Measurements from ENCODE around the gene RPL13. TPM values are rescaled to one million over a fixed set of nuclear protein-coding genes. Genes with fewer than 3 reads are reported as not detected.

Gene RPL13
- total and polyA plus RNA-seq, 2 of the 4 experiments (the other 2 are of a cell fraction), result 2,098 to 3,527 TPM

GRCh38 chr16:89599451-89599858 lies 39.0 kb downstream of the RPL13 start:
- no peak for TF ChIP-seq MAFK (IDR thresholded peaks at IDR 0.05; ENCODE audit: low read depth, low read length)
- TF ChIP-seq POLR2A (IDR thresholded peaks at IDR 0.05; ENCODE audit: low read depth, low read length), result no peak
- TF ChIP-seq MXI1 (IDR thresholded peaks at IDR 0.05; ENCODE audit: borderline replicate concordance, low read depth, low read length), result no peak
- TF ChIP-seq SMC3 (IDR thresholded peaks at IDR 0.05; ENCODE audit: low read depth, low read length), result no peak
- TF ChIP-seq RAD21 (IDR thresholded peaks at IDR 0.05; ENCODE audit: low read length), result peak; percentile 29; the same call in 1 of the 2 replicates
- TF ChIP-seq CEBPB (IDR thresholded peaks at IDR 0.05; ENCODE audit: low read depth, low read length), result no peak
- TF ChIP-seq USF2 (IDR thresholded peaks at IDR 0.05; ENCODE audit: low read depth, low read length), result no peak
- TF ChIP-seq FOS (IDR thresholded peaks at IDR 0.05; ENCODE audit: low read depth, low read length), result no peak
- no peak for TF ChIP-seq MAZ (IDR thresholded peaks at IDR 0.05; ENCODE audit: borderline replicate concordance, low read depth, low read length)
- no peak for TF ChIP-seq CHD1 (IDR thresholded peaks at IDR 0.05; ENCODE audit: low read depth, low read length)
- TF ChIP-seq CTCF (conservative IDR thresholded peaks at IDR 0.05; ENCODE audit: low read depth, low read length), result peak; percentile 41
- dilution Hi-C loops (cut with HindIII; ENCODE audit: low sequenced_read_pairs, unreplicated experiment), result no loop called here
- CTCF ChIA-PET, result interaction anchor here (0.7 kb wide), 1 partner anchor 72 kb away, joined by 3 read pairs; no protein-coding TSS in a partner anchor

More at GRCh38 chr16:89599451-89599858, 39.0 kb downstream of the RPL13 start:
- no peak overlapping the region for H4K5ac ChIP-seq (ENCODE audit: low read depth, low read length)
- H2BK20ac ChIP-seq (ENCODE audit: low read depth, low read length), result no peak overlapping the region
- no peak overlapping the region for H3K27ac ChIP-seq (ENCODE audit: insufficient read depth, low read length)
- peaks cover 5% of the 10 kb centered on the region for H3K9me1 ChIP-seq (ENCODE audit: insufficient read depth, low read length)
- ATAC-seq (ENCODE audit: low read depth) (no peak), DNase-seq (no peak)
- H3K14ac ChIP-seq (replicated peaks; ENCODE audit: low read depth, low read length), result no peak overlapping the region
- no TSS peak for BruUV-seq (replicated peaks)
- no peaks in the 10 kb centered on the region for H3K27me3 ChIP-seq (ENCODE audit: control insufficient read depth, insufficient read depth, low read length)
- H3K23ac ChIP-seq (ENCODE audit: low read depth, low read length), result no peak overlapping the region
- POLR2A ChIA-PET (ENCODE audit: unreplicated experiment), result no interaction called here
- H2BK15ac ChIP-seq (ENCODE audit: low read depth, low read length), result no peak overlapping the region
- H4K20me1 ChIP-seq (ENCODE audit: insufficient read depth, low read length), result peaks cover 10% of the 10 kb centered on the region
- H3K36me3 ChIP-seq (ENCODE audit: control insufficient read depth, insufficient read depth, low read length), result no peaks in the 10 kb centered on the region; the same call in 1 of the 2 replicates
- no peak overlapping the region for H2BK5ac ChIP-seq (ENCODE audit: low read depth, low read length, poor library complexity, severe bottlenecking)
- H4K8ac ChIP-seq (ENCODE audit: low read depth in 2 of 2, low read length in 2 of 2), result no peak overlapping the region
- H3K4me2 ChIP-seq (ENCODE audit: low read depth, low read length), result no peak overlapping the region
- in situ Hi-C loops (cut with MboI; ENCODE audit: low sequenced_read_pairs) (no loop called here), intact Hi-C loops (cut with micrococcal nuclease) (no loop called here)
- H2AK9ac ChIP-seq (replicated peaks; ENCODE audit: low read depth, low read length, poor library complexity), result peak overlapping the region; percentile 3
- H2BK120ac ChIP-seq (ENCODE audit: low read depth, low read length), result no peak overlapping the region
- H3K56ac ChIP-seq (ENCODE audit: extremely low read depth, insufficient read depth, low read length), result no peak overlapping the region
- no peaks in the 10 kb centered on the region for H3K9me3 ChIP-seq (ENCODE audit: control insufficient read depth, insufficient read depth, low read length)
- 48% methylated on average over 3 of the region's 8 CpGs; no CpG with 5 or more reads in 1 of the 2 experiments for WGBS, 2 experiments (ENCODE audit: extremely low coverage in 2 of 2, insufficient read length in 1 of 2)
- peak overlapping the region; percentile 43; the same call in 1 of the 2 replicates for H2AK5ac ChIP-seq (ENCODE audit: low read depth, low read length)
- H3K9ac ChIP-seq (ENCODE audit: low read depth, low read length), result no peak overlapping the region
- H3K4ac ChIP-seq (ENCODE audit: low read depth, low read length), result peak overlapping the region; percentile 32; the same call in 1 of the 2 replicates
- no peak overlapping the region for H3K4me3 ChIP-seq (ENCODE audit: insufficient read depth, low read depth, low read length)
- peak overlapping the region; percentile 53 for H2AFZ ChIP-seq (replicated peaks; ENCODE audit: low read length, poor library complexity)
- no peaks in the 10 kb centered on the region for H3K79me1 ChIP-seq (ENCODE audit: low read depth in 1 of 2, low read length in 2 of 2)
- H4K91ac ChIP-seq (ENCODE audit: insufficient read depth, low read depth, low read length), result no peak overlapping the region
- peaks cover 12% of the 10 kb centered on the region for H3K4me1 ChIP-seq (ENCODE audit: control insufficient read depth, insufficient read depth, low read length)
- no peak overlapping the region for H3K18ac ChIP-seq (ENCODE audit: low read depth, low read length)

All from IMR-90 (cell line).